Measurements from ENCODE around the gene RNF224. TPM values are rescaled to one million over a fixed set of nuclear protein-coding genes. Genes with fewer than 3 reads are reported as not detected.

The RNF224 gene
- total and polyA plus RNA-seq, 7 experiments from 2014 or later, result 0.12 TPM; not detected in 6

DNA sequence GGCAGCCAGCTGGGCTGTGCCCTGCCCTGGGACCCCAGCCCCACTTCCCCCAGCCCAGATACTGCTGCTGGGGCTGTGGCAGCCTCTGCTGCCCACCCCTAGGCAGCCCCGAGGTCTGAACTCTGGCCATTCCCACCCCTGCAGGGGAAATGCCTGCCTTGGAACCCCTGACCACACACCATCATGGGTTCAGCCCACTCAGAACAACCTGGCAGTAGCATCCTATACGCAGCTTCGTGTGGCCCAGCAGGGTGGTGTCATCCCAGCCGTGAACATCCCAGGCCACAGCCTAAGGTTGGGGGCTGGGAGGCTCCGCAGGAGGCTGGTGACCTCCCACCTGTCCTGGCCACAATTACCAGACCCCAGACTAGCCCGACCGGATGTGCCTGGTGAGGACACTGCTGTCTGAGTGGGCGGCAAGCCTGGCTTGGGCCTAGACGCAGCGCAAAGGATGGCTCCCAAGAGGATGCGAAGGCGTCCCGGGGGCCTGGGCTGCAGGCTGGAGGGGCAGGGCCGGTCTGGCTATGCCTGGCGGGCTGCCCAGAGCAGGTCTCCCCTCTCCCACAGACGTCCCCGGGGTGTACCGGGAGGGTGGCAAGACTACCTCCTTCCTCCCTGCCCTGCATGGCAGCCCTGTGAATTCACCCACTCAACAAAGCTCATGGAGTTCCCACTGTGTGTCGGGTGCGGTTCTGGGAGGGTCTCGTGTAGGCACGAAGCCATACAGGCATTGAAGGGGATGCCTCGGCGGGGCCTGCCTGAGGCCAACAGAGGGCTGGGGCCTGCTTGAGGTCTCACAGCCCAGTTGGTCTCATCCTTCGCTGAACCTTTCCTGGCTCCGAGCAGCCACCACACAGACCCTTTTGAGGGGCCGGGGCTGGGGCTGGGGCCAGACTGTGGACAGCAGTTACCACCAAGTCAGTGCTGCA, 1.9 kb downstream of the RNF224 start:
- DNase-seq, result no peak
- no peak overlapping the region for H3K4me3 Mint-ChIP-seq
- no peak for ATAC-seq
- intact Hi-C loops (cut with micrococcal nuclease), result loop anchor here in 1 of 2 donors (10.0 kb wide), 1 partner anchor 284 kb away; the partner anchor contains the start of genes C8G and FBXW5
- no peak overlapping the region for H3K27ac ChIP-seq (ENCODE audit: low read depth, low read length)
- peaks cover 0 to 2% (median 0%) of the 10 kb centered on the region in 11 donors for H3K9me3 Mint-ChIP-seq
- ChIA-PET CTCF (interaction anchor here (1.2 kb wide), 1 partner anchor 9 kb away, joined by 4 read pairs; no protein-coding TSS in a partner anchor), POLR2A (no interaction called here)
- H3K27ac Mint-ChIP-seq, result no peak overlapping the region
- peaks cover 0 to 7% (median 5%) of the 10 kb centered on the region in 5 donors for H3K27me3 Mint-ChIP-seq
- H3K4me1 ChIP-seq (ENCODE audit: control insufficient read depth in 2 of 2, insufficient read depth in 2 of 2, low read length in 2 of 2), result peaks cover 4 to 5% of the 10 kb centered on the region in 2 donors
- no peaks in the 10 kb centered on the region for H3K36me3 ChIP-seq (ENCODE audit: control insufficient read depth in 2 of 3, insufficient read depth in 3 of 3, low read length in 3 of 3)
- H3K27me3 ChIP-seq (ENCODE audit: control insufficient read depth in 2 of 2, insufficient read depth in 2 of 2, low read length in 2 of 2), result no peaks in the 10 kb centered on the region
- H3K36me3 Mint-ChIP-seq, result no peaks in the 10 kb centered on the region
- H3K4me1 Mint-ChIP-seq, result peaks cover 5 to 7% (median 5%) of the 10 kb centered on the region in 7 donors
- no peaks in the 10 kb centered on the region for H3K9me3 ChIP-seq (ENCODE audit: control insufficient read depth in 2 of 3, low read length in 3 of 3)
- H3K4me3 ChIP-seq (ENCODE audit: low read length), result no peak overlapping the region

DNA sequence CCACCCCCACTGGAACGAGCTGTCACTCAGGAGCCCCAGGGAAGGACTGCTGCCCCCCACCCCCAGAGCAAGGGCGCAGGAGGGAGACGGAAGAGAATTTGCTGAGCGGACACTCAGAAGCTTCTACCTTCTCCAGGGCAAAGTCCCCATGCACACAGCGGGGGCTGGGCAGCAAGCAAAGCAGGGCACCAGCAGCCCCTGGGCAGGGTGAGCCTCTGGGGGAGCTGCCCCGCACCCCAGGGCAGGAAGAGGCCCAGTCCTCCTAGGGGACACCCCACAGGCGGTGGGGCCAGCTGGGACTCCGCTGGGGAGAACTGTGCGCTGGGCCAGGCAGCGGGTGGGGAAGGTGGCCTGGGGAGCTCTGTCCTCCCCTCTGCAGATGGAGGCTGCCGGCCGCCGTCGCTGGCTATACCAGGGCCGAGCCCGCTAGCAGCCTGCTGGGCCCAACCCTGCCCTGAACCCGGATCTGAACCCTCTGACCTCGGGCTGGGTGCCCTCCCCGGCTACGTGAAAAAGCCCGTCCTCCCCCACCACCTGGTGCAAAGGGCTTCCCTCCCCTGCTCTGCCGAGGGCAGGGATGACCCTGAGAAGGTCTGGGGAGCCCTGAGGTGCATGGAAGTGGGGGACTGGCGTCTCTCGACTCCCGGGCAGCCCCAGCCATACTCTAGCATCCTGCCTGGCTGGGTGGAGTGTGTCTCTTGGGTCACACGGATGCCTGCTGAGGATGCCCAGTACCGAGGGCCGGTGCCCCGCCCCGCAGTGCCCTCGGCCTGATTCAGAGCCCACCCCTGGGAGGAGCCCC, 2.8 kb downstream of the RNF224 start:
- Histone ChIP-seq H3K27ac (ENCODE audit: low read depth, low read length) (no peak overlapping the region), H3K36me3 (ENCODE audit: control insufficient read depth in 2 of 3, insufficient read depth in 3 of 3, low read length in 3 of 3) (no peaks in the 10 kb centered on the region), H3K4me3 (ENCODE audit: low read length) (no peak overlapping the region), H3K27me3 (ENCODE audit: control insufficient read depth in 2 of 2, insufficient read depth in 2 of 2, low read length in 2 of 2) (no peaks in the 10 kb centered on the region), H3K9me3 (ENCODE audit: control insufficient read depth in 2 of 3, low read length in 3 of 3) (no peaks in the 10 kb centered on the region), H3K4me1 (ENCODE audit: control insufficient read depth in 2 of 2, insufficient read depth in 2 of 2, low read length in 2 of 2) (peaks cover 4 to 5% of the 10 kb centered on the region in 2 donors)
- ChIA-PET CTCF (interaction anchor here (1.2 kb wide), 1 partner anchor 8 kb away, joined by 4 read pairs; no protein-coding TSS in a partner anchor), POLR2A (no interaction called here)
- Mint-ChIP-seq H3K9me3 (peaks cover 0 to 2% (median 0%) of the 10 kb centered on the region in 11 donors), H3K4me1 (peaks cover 5 to 7% (median 5%) of the 10 kb centered on the region in 7 donors), H3K36me3 (no peaks in the 10 kb centered on the region), H3K27ac (no peak overlapping the region), H3K4me3 (no peak overlapping the region), H3K27me3 (peaks cover 0 to 11% (median 6%) of the 10 kb centered on the region in 5 donors)
- intact Hi-C loops (cut with micrococcal nuclease), result loop anchor here in 1 of 2 donors (10.0 kb wide), 1 partner anchor 285 kb away; the partner anchor contains the start of genes C8G and FBXW5
- ATAC-seq (no peak), DNase-seq (no peak)

DNA sequence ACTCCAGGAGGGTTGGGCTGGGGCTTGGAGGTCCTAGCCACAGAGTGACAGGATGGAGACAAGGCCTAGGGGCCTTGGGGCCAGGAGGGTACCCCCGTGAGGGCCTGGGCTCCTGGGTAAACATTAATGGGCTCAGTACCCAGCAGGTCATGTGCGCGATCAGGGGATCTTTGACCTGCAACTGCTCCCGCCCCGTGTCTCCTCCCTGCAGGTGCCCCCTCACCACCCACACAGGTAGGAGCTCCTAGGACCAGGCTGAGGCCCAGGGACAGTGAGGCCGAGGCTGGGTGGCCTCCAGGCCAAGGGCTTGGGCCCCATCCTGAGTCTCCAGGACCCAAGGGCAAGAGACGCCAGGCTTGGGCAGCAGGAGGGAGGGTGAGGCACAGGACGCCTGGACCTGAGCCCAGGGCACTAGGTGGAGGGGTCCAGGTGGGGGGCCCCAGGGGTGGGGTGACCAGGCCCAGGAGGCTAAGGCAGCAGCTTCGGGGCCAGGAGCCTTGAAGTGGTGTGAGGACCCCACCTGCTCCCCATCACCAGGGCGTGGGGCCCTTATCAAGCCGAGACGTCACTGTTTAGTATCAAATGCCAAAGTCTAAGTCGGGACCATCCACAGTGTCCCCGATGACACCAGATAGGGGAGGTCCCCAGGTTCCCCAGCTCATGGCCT, 3.5 kb downstream of the RNF224 start, which contains the start of gene SLC34A3:
Gene SLC34A3, plus strand, starts transcription at position 197 of the 667 bp plus-strand sequence. CDS start 802 bp downstream, outside the sequence.
- DNase-seq (no peak), ATAC-seq (no peak)
- no peak within 1 kb of the TSS for H3K4me3 ChIP-seq (ENCODE audit: low read length)
- Mint-ChIP-seq H3K27me3 (peaks cover 0 to 13% (median 6%) of the 10 kb centered on the region in 5 donors), H3K36me3 (no peaks in the 10 kb centered on the region), H3K4me1 (peaks cover 4 to 7% (median 5%) of the 10 kb centered on the region in 7 donors), H3K9me3 (peaks cover 0 to 2% (median 0%) of the 10 kb centered on the region in 11 donors), H3K4me3 (no peak within 1 kb of the TSS), H3K27ac (no peak within 1 kb of the TSS)
- no peaks in the 10 kb centered on the region for H3K27me3 ChIP-seq (ENCODE audit: control insufficient read depth in 2 of 2, insufficient read depth in 2 of 2, low read length in 2 of 2)
- intact Hi-C loops (cut with micrococcal nuclease), result no loop called here
- H3K27ac ChIP-seq (ENCODE audit: low read depth, low read length), result no peak within 1 kb of the TSS
- ChIA-PET POLR2A (interaction anchor here (0.5 kb wide), 1 partner anchor 126 kb away, joined by 4 read pairs; no protein-coding TSS in a partner anchor), CTCF (no interaction called here)
- peaks cover 4 to 5% of the 10 kb centered on the region in 2 donors for H3K4me1 ChIP-seq (ENCODE audit: control insufficient read depth in 2 of 2, insufficient read depth in 2 of 2, low read length in 2 of 2)
- H3K9me3 ChIP-seq (ENCODE audit: control insufficient read depth in 2 of 3, low read length in 3 of 3), result no peaks in the 10 kb centered on the region
- no peaks in the 10 kb centered on the region for H3K36me3 ChIP-seq (ENCODE audit: control insufficient read depth in 2 of 3, insufficient read depth in 3 of 3, low read length in 3 of 3)

DNA sequence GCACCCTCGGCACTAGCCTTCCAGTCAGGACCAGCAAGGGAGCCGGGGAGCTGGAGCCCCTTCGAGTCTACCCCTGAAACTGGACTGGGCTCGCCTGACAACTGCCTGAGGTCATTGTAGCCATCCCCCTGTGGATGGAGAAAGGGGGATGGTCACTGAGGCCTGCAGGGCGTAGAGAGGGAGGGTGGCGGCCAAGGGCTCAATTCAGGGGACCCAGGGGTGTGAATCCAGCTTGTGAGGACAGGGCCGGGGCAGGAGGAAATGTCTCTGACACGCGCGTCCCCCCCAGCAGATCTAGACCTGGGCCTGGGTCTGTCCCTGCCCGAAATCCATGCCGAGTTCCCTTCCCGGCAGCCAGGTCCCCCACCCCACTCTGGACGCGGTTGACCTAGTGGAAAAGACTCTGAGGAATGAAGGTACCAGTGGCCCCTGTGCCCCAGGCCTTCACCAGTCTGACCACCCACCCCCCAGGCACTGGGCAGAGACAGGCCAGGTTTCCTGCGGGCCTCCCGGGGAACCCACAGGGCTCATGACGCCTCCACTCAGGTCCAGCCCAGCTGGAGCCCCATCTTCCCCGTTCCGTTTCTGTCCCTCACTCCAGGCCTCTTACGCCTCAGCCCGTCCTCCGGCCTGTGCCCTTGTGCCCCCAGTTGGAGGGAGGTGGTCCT, 4.2 kb downstream of the RNF224 start:
- no peak overlapping the region for H3K27ac ChIP-seq (ENCODE audit: low read depth, low read length)
- intact Hi-C loops (cut with micrococcal nuclease), result no loop called here
- Mint-ChIP-seq H3K4me3 (no peak overlapping the region), H3K9me3 (peaks cover 0 to 2% (median 0%) of the 10 kb centered on the region in 11 donors), H3K36me3 (no peaks in the 10 kb centered on the region), H3K4me1 (peaks cover 4 to 6% (median 5%) of the 10 kb centered on the region in 7 donors), H3K27me3 (peaks cover 0 to 13% (median 6%) of the 10 kb centered on the region in 5 donors), H3K27ac (no peak overlapping the region)
- POLR2A ChIA-PET, result interaction anchor here (0.5 kb wide), 1 partner anchor 127 kb away, joined by 4 read pairs; no protein-coding TSS in a partner anchor
- H3K9me3 ChIP-seq (ENCODE audit: control insufficient read depth in 2 of 3, low read length in 3 of 3), result no peaks in the 10 kb centered on the region
- peaks cover 4 to 12% of the 10 kb centered on the region in 2 donors for H3K4me1 ChIP-seq (ENCODE audit: control insufficient read depth in 2 of 2, insufficient read depth in 2 of 2, low read length in 2 of 2)
- DNase-seq (no peak), ATAC-seq (no peak)
- H3K36me3 ChIP-seq (ENCODE audit: control insufficient read depth in 2 of 3, insufficient read depth in 3 of 3, low read length in 3 of 3), result no peaks in the 10 kb centered on the region
- H3K27me3 ChIP-seq (ENCODE audit: control insufficient read depth in 2 of 2, insufficient read depth in 2 of 2, low read length in 2 of 2), result no peaks in the 10 kb centered on the region
- CTCF ChIA-PET, result no interaction called here
- H3K4me3 ChIP-seq (ENCODE audit: low read length), result no peak overlapping the region

DNA sequence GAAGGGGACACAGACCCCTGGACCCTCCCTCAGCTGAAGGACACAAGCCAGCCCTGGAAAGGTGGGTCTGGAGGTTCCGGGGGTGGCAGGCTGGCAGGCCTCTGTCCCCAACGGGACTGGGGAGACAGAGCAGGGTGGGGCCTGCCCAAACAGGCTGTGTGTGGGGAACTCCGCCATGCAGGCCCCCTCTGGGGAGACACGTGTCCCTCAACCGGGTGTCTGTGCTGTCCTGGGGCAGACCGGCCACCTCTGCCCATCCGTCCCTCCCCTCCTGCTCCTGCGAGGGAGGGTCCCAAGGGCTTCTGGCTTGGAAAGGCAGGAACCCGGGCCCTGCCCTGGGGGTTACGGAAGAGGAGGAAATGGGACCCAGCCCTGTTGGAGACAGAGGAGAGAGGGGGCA, 4.8 kb downstream of the RNF224 start:
- peaks cover 4 to 6% (median 5%) of the 10 kb centered on the region in 7 donors for H3K4me1 Mint-ChIP-seq
- no peaks in the 10 kb centered on the region for H3K27me3 ChIP-seq (ENCODE audit: control insufficient read depth in 2 of 2, insufficient read depth in 2 of 2, low read length in 2 of 2)
- CTCF ChIA-PET, result no interaction called here
- H3K4me1 ChIP-seq (ENCODE audit: control insufficient read depth in 2 of 2, insufficient read depth in 2 of 2, low read length in 2 of 2), result peaks cover 4 to 18% of the 10 kb centered on the region in 2 donors
- H3K4me3 ChIP-seq (ENCODE audit: low read length), result no peak overlapping the region
- POLR2A ChIA-PET, result no interaction called here
- peaks cover 0 to 13% (median 6%) of the 10 kb centered on the region in 5 donors for H3K27me3 Mint-ChIP-seq
- H3K4me3 Mint-ChIP-seq, result no peak overlapping the region
- no peak overlapping the region for H3K27ac ChIP-seq (ENCODE audit: low read depth, low read length)
- H3K36me3 Mint-ChIP-seq, result no peaks in the 10 kb centered on the region
- intact Hi-C loops (cut with micrococcal nuclease), result no loop called here
- H3K36me3 ChIP-seq (ENCODE audit: control insufficient read depth in 2 of 3, insufficient read depth in 3 of 3, low read length in 3 of 3), result no peaks in the 10 kb centered on the region
- no peaks in the 10 kb centered on the region for H3K9me3 ChIP-seq (ENCODE audit: control insufficient read depth in 2 of 3, low read length in 3 of 3)
- no peak for DNase-seq
- H3K9me3 Mint-ChIP-seq, result peaks cover 0 to 2% (median 0%) of the 10 kb centered on the region in 11 donors
- no peak overlapping the region for H3K27ac Mint-ChIP-seq
- no peak for ATAC-seq
